SK-N-SH (cell line): ENCODE measurements around the gene C2orf49.

Experiments
- CHD2 ChIP-seq: fragments of 150-350 bp; IDR thresholded peaks from 2 replicates; pipeline ENCODE4 v1.6.1; 2018; ENCODE audit warnings: low read length; ENCODE audit not compliant: partially characterized antibody
- FOSL2 ChIP-seq: IDR thresholded peaks from 2 replicates; pipeline ENCODE4 v1.4.0; 2012; ENCODE audit warnings: low read depth, mild to moderate bottlenecking, moderate library complexity, borderline replicate concordance
- JUND ChIP-seq: IDR thresholded peaks from 2 replicates; pipeline ENCODE4 v1.4.0; 2012
- POLR2AphosphoS5 ChIP-seq: IDR thresholded peaks from 2 replicates; pipeline ENCODE4 v1.6.1; 2012; ENCODE audit warnings: low read depth, low read length
- TEAD4 ChIP-seq: IDR thresholded peaks from 2 replicates; pipeline ENCODE4 v1.4.0; 2012; ENCODE audit warnings: mild to moderate bottlenecking, borderline replicate concordance; ENCODE audit not compliant: insufficient read depth
- ZBTB33 ChIP-seq: IDR thresholded peaks from 2 replicates; pipeline ENCODE4 v1.4.0; 2012; ENCODE audit warnings: low read depth, borderline replicate concordance
- TF ChIP-seq, protein P1 (sequence below): fragments of 200-600 bp; sonication (generic); IDR thresholded peaks from 2 replicates; pipeline ENCODE4 v1.6.1; 2017; ENCODE audit warnings: antibody characterized with exemption, mild to moderate bottlenecking, moderate library complexity

- TF ChIP-seq, protein P1, sequence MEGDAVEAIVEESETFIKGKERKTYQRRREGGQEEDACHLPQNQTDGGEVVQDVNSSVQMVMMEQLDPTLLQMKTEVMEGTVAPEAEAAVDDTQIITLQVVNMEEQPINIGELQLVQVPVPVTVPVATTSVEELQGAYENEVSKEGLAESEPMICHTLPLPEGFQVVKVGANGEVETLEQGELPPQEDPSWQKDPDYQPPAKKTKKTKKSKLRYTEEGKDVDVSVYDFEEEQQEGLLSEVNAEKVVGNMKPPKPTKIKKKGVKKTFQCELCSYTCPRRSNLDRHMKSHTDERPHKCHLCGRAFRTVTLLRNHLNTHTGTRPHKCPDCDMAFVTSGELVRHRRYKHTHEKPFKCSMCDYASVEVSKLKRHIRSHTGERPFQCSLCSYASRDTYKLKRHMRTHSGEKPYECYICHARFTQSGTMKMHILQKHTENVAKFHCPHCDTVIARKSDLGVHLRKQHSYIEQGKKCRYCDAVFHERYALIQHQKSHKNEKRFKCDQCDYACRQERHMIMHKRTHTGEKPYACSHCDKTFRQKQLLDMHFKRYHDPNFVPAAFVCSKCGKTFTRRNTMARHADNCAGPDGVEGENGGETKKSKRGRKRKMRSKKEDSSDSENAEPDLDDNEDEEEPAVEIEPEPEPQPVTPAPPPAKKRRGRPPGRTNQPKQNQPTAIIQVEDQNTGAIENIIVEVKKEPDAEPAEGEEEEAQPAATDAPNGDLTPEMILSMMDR = no peak
- no peak for TF ChIP-seq FOSL2
- TF ChIP-seq TEAD4 = no peak
- no peak for TF ChIP-seq JUND
- TF ChIP-seq ZBTB33 = no peak
- TF ChIP-seq CHD2 = no peak
- TF ChIP-seq POLR2AphosphoS5 = no peak
These were observed 37.7 kb downstream of the C2orf49 start for GRCh38 chr2:105375001-105375561.
